Common myeloid progenitor, CD34-positive (primary cell): ENCODE data around the gene ARHGAP26.

Source experiments
- CTCF ChIA-PET: fragments of 350-600 bp; sonication (Branson Sonifier 250); formaldehyde crosslinking; loops from one replicate; lab custom pipeline; 2021; ENCODE audit warnings: antibody characterized with exemption; lab: Charles Lee
- POLR2A ChIA-PET: fragments of 350-600 bp; sonication (Branson Sonifier 250); formaldehyde crosslinking; loops from one replicate; lab custom pipeline; 2021; ENCODE audit warnings: antibody characterized with exemption; lab: Charles Lee
- DNase-seq, 3 donors: peaks; one replicate each; pipeline versions ENCODE4 v3.0.0 to v3.0.0-alpha.2; 2013
- H3K27ac ChIP-seq, 2 experiments: 1 replicate in 1 of 2; 2 replicates in 1 of 2; pipeline ENCODE4 v1.7.0; 2013; ENCODE audit warnings: inconsistent platforms in 2 of 2, low read length in 2 of 2, mild to moderate bottlenecking in 2 of 2, low read depth in 1 of 2, moderate library complexity in 1 of 2; ENCODE audit not compliant: severe bottlenecking in 2 of 2, insufficient read depth in 1 of 2, poor library complexity in 1 of 2
- H3K27me3 ChIP-seq, 5 experiments: replicated peaks in 2 of 5; 1 replicate in 3 of 5; 2 replicates in 2 of 5; pipeline versions ENCODE4 v1.6.1 to v1.7.0; 2013; ENCODE audit warnings: low read length in 4 of 5, mild to moderate bottlenecking in 2 of 5, moderate library complexity in 2 of 5, inconsistent platforms in 1 of 5; ENCODE audit not compliant: insufficient read depth in 5 of 5, control insufficient read depth in 4 of 5
- H3K36me3 ChIP-seq, 4 experiments: 1 replicate in 2 of 4; 2 replicates in 2 of 4; pipeline versions ENCODE4 v1.6.1 to v1.7.0; 2013; ENCODE audit warnings: low read length in 3 of 4, control low read depth in 1 of 4, mild to moderate bottlenecking in 1 of 4; ENCODE audit not compliant: control insufficient read depth in 4 of 4, insufficient read depth in 4 of 4
- H3K4me1 ChIP-seq, 4 experiments: 1 replicate in 3 of 4; 2 replicates in 1 of 4; pipeline versions ENCODE4 v1.6.1 to v1.7.1; 2013; ENCODE audit warnings: low read length in 3 of 4, mild to moderate bottlenecking in 3 of 4, control low read depth in 1 of 4, inconsistent platforms in 1 of 4, moderate library complexity in 1 of 4; ENCODE audit not compliant: control insufficient read depth in 4 of 4, insufficient read depth in 4 of 4; ENCODE audit errors: control extremely low read depth in 1 of 4
- H3K4me3 ChIP-seq, 7 experiments: 1 replicate in 4 of 7; 2 replicates in 3 of 7; pipeline versions ENCODE4 v1.5.1 to v1.7.0; 2013; ENCODE audit warnings: mild to moderate bottlenecking in 7 of 7, low read length in 6 of 7, moderate library complexity in 6 of 7, inconsistent platforms in 2 of 7, low read depth in 2 of 7, control low read depth in 1 of 7; ENCODE audit not compliant: insufficient read depth in 4 of 7, control insufficient read depth in 1 of 7; ENCODE audit errors: extremely low read depth in 1 of 7
- H3K9me3 ChIP-seq, 5 experiments: 1 replicate in 4 of 5; 2 replicates in 1 of 5; pipeline versions ENCODE4 v1.6.1 to v1.7.1; 2013; ENCODE audit warnings: low read length in 4 of 5, mild to moderate bottlenecking in 2 of 5, inconsistent platforms in 1 of 5, low read depth in 1 of 5, moderate library complexity in 1 of 5; ENCODE audit not compliant: control insufficient read depth in 4 of 5, insufficient read depth in 2 of 5; ENCODE audit errors: control extremely low read depth in 1 of 5
- whole genome bisulfite sequencing: methylation state at CpG from one replicate; pipeline ENCODE4 v1.1.5; 2013; ENCODE audit not compliant: insufficient coverage; 5-methylcytosine and 5-hydroxymethylcytosine counted together

ARHGAP26 gene

DNA sequence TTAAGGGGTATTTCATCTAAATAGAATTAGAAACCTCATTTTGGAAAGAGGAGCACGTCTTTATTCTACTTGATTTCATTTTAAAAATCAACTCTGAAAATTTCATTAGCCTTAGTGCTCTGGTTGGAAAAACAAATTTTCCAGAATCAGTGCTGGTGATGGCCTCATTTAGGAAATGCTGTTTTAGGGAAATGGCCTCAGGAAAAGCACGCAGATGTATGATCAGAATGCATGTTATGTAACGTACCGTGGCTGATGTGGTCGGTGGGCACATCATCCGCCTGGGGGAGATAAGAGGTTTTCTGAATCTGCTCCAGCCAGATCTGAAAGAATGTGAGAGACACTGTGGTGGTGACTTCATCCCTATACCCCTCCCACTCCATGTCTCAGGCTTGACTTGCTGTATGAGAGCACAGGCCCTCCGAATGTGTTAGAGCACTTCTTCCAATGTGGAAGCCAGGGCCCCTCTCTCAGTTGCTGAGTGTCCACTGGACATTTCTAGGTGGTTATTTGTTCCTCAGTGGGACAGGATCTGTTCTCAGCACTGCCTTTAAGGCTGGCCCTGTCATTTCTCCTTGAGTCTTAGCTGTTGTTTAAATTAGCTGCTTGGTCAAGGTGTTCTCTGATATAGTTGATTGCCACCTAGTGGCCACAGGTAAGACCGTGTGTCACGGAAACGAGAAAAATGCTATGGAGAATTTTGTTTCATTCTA, 96.5 kb downstream of the ARHGAP26 start:
- POLR2A ChIA-PET, result no interaction called here
- no peaks in the 10 kb centered on the region for H3K27me3 ChIP-seq
- no peaks in the 10 kb centered on the region for H3K36me3 ChIP-seq
- H3K4me3 ChIP-seq, result no peak overlapping the region
- no peaks in the 10 kb centered on the region for H3K9me3 ChIP-seq
- peak; percentile 85 to 96 (median 93) for DNase-seq
- CTCF ChIA-PET, result interaction anchor here (0.6 to 27.9 kb wide), 19 partner anchors 8 to 156 kb away, joined by 3 to 1011 read pairs (median 4); partner anchors contain the start of gene ARHGAP26
- H3K4me1 ChIP-seq, result peaks cover 10 to 43% (median 21%) of the 10 kb centered on the region in 4 experiments
- WGBS, result 15% methylated on average over 7 of the region's 10 CpGs
- no peak overlapping the region for H3K27ac ChIP-seq

DNA sequence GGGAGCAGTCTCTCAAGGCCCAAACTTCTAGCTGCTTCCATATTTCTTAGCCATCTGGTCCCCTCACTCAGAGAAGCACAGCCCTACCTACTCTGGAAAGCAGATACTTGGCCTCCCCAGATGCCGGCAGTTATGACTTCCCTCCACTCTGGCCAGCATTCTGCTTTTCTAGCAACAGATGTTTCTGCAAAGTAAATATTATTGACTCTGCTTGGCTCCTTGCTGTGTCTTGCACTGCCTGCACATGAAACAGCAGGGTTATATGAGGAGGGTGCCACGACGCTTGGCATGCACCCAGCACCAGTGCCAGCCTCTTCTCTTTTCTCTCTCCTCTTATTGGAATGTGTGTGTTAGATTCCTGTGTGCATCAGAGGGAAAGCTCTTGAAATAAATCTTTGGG, 99.7 kb downstream of the ARHGAP26 start:
- no peaks in the 10 kb centered on the region for H3K27me3 ChIP-seq
- no peak overlapping the region for H3K27ac ChIP-seq
- ChIA-PET POLR2A (no interaction called here), CTCF (interaction anchor here (0.9 to 27.9 kb wide), 8 partner anchors 12 to 159 kb away, joined by 3 to 1011 read pairs (median 8); partner anchors contain the start of gene ARHGAP26)
- no peaks in the 10 kb centered on the region for H3K9me3 ChIP-seq
- 0% methylated on average over 1 of the region's 3 CpGs for WGBS
- peak; percentile 17 to 84 (median 76) for DNase-seq
- no peaks in the 10 kb centered on the region for H3K36me3 ChIP-seq
- H3K4me3 ChIP-seq, result no peak overlapping the region
- peaks cover 10 to 44% (median 21%) of the 10 kb centered on the region in 4 experiments for H3K4me1 ChIP-seq

DNA sequence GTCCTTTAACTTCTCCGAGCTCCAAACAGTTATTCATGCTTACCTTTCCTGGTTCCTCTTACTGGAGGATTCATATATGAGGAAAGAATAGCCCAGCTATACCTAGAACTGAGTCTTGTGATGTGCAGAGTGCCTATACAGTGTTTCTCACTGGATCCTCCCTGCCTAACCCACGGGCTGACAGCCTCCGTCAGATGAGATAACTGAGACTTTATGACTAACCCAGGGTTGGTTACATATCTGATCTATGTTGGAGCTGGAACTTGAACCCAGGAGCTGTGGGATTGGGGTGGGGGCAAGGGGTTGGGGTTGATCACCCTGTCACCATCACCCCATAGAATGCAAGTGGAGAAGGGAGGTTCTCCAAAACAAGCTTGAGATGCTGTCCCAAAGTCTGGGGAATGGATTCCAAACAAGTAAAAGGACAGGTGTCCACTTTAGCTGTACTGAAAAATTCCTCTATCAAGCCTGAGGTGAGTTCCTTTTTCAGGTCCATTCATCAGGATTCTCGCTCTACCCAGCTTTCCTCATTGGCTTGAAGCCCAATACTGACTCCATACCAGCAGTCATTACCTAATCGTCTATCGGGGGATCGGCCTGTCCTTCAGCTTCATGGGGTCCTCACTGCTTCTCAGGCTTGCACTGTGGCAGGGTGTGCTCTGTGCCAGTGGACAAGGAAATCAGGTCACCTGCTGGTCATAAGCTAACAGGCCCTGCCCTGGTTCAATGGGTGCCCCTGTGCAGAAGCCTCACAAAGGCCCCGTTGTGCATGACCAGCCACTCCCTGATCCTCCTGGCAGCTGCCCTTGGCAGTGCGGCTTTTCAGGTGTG, 100.6 kb downstream of the ARHGAP26 start:
- CTCF ChIA-PET, result interaction anchor here (0.8 to 27.9 kb wide), 12 partner anchors 10 to 160 kb away, joined by 3 to 1011 read pairs (median 4); partner anchors contain the start of gene ARHGAP26
- no peak overlapping the region for H3K4me3 ChIP-seq

GRCh38 chr5:142871363-142872193, 101.4 kb downstream of the ARHGAP26 start:
- Histone ChIP-seq H3K4me3 (no peak overlapping the region), H3K9me3 (no peaks in the 10 kb centered on the region), H3K36me3 (no peaks in the 10 kb centered on the region), H3K27me3 (no peaks in the 10 kb centered on the region), H3K27ac (no peak overlapping the region), H3K4me1 (peaks cover 9 to 42% (median 21%) of the 10 kb centered on the region in 4 experiments)
- POLR2A ChIA-PET, result no interaction called here
- CTCF ChIA-PET, result interaction anchor here (0.8 to 27.9 kb wide), 12 partner anchors 10 to 161 kb away, joined by 3 to 1011 read pairs (median 4); partner anchors contain the start of gene ARHGAP26
- DNase-seq, result no peak
- 87% methylated on average over 10 of the region's 13 CpGs for WGBS

More for the DNA sequence above, 100.6 kb downstream of the ARHGAP26 start:
- WGBS, result 95% methylated on average over 6 of the region's 9 CpGs
- H3K4me1 ChIP-seq, result peaks cover 10 to 44% (median 21%) of the 10 kb centered on the region in 4 experiments
- H3K9me3 ChIP-seq, result no peaks in the 10 kb centered on the region
- no peak for DNase-seq
- POLR2A ChIA-PET, result no interaction called here
- no peaks in the 10 kb centered on the region for H3K36me3 ChIP-seq
- no peaks in the 10 kb centered on the region for H3K27me3 ChIP-seq
- H3K27ac ChIP-seq, result no peak overlapping the region

DNA sequence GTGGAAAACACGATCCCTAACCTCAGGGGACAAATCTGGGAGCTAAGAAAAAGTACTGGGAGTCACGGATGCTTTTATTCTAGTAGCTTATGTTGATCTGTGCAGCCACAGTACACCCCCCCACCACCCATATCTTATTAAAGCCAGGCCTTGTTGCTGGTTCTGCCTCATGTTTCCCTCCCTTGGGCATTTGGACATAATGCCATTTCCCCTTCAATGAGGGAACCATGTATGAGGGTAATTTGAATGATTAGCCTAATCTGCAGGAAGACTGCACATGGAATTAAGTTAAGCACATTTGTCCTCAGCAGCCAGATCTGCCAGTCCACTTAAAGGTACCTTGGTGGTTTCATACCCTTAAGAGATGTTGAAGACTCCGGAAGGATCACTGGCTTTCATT, 102.0 kb downstream of the ARHGAP26 start:
- ChIA-PET POLR2A (no interaction called here), CTCF (interaction anchor here (1.0 to 27.9 kb wide), 7 partner anchors 9 to 162 kb away, joined by 3 to 1011 read pairs (median 6); no protein-coding TSS in a partner anchor)
- Histone ChIP-seq H3K9me3 (no peaks in the 10 kb centered on the region), H3K27me3 (no peaks in the 10 kb centered on the region), H3K4me3 (no peak overlapping the region), H3K36me3 (no peaks in the 10 kb centered on the region), H3K27ac (no peak overlapping the region), H3K4me1 (peaks cover 4 to 36% (median 14%) of the 10 kb centered on the region in 4 experiments)
- DNase-seq, result no peak
- WGBS, result 94% methylated on average over 3 of the region's 3 CpGs

- Histone ChIP-seq H3K4me1 (peaks cover 0 to 30% (median 10%) of the 10 kb centered on the region in 4 experiments), H3K27me3 (no peaks in the 10 kb centered on the region), H3K27ac (no peak overlapping the region), H3K9me3 (no peaks in the 10 kb centered on the region), H3K4me3 (no peak overlapping the region), H3K36me3 (no peaks in the 10 kb centered on the region)
- DNase-seq, result no peak
- POLR2A ChIA-PET, result no interaction called here
- CTCF ChIA-PET, result interaction anchor here (0.7 to 27.9 kb wide), 5 partner anchors 9 to 162 kb away, joined by 3 to 1011 read pairs (median 6); no protein-coding TSS in a partner anchor
- WGBS, result no CpG with 5 or more reads among the region's 3 CpGs
Measured at GRCh38 chr5:142872795-142873194, 102.6 kb downstream of the ARHGAP26 start.
